Endothelial cell of umbilical vein (primary cell): Measurements from ENCODE around the gene IGFBP7.

Experiments used
- EZH2 ChIP-seq: IDR thresholded peaks from 2 replicates; pipeline ENCODE4 v1.6.1; 2012; ENCODE audit warnings: borderline replicate concordance, low read depth, mild to moderate bottlenecking, moderate library complexity, low read length, inconsistent platforms; ENCODE audit not compliant: severe bottlenecking
- MYC ChIP-seq: IDR thresholded peaks from one replicate; pipeline ENCODE4 v1.6.1; 2011; ENCODE audit warnings: mild to moderate bottlenecking, low read depth, low read length
- POLR2AphosphoS5 ChIP-seq: IDR thresholded peaks from 2 replicates; pipeline ENCODE4 v1.6.1; 2012; ENCODE audit warnings: low read depth, mild to moderate bottlenecking, control low read depth, low read length, moderate library complexity; ENCODE audit not compliant: insufficient read depth
- TF ChIP-seq, protein P1 (sequence below), 2 donors: IDR thresholded peaks; 1 replicate in 1 of 2; 2 replicates in 1 of 2; pipeline ENCODE4 v1.5.1; 2011; ENCODE audit warnings: low read length in 2 of 2, mild to moderate bottlenecking in 2 of 2, moderate library complexity in 2 of 2, control low read depth in 1 of 2, inconsistent platforms in 1 of 2, low read depth in 1 of 2; ENCODE audit not compliant: insufficient read depth in 1 of 2; ENCODE audit errors: extremely low read depth in 1 of 2

DNA sequence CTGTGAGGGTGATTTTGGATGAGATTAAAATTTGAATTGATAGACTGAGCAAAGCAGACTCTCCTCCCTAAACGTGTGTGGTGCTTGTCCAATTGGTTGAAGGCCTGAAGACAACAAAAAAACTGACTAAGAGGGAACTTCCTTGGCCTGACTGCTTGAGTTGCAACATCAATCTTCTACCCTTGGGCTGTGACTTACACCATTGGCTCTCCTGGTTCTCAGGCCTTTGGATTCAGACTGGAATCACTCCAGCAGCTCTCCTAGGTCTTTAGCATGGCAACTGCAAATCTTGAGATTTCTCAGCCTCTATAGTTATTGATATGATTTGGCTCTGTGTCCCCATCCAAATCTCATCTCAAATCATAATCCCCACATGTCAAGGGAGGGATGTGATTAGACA lies 49.7 kb upstream of the IGFBP7 start:
- TF ChIP-seq, protein P1, sequence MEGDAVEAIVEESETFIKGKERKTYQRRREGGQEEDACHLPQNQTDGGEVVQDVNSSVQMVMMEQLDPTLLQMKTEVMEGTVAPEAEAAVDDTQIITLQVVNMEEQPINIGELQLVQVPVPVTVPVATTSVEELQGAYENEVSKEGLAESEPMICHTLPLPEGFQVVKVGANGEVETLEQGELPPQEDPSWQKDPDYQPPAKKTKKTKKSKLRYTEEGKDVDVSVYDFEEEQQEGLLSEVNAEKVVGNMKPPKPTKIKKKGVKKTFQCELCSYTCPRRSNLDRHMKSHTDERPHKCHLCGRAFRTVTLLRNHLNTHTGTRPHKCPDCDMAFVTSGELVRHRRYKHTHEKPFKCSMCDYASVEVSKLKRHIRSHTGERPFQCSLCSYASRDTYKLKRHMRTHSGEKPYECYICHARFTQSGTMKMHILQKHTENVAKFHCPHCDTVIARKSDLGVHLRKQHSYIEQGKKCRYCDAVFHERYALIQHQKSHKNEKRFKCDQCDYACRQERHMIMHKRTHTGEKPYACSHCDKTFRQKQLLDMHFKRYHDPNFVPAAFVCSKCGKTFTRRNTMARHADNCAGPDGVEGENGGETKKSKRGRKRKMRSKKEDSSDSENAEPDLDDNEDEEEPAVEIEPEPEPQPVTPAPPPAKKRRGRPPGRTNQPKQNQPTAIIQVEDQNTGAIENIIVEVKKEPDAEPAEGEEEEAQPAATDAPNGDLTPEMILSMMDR (IDR thresholded peaks at IDR 0.05; ENCODE audit: extremely low read depth in 1 of 2, insufficient read depth in 1 of 2, low read depth in 1 of 2, low read length in 2 of 2) = no peak
- TF ChIP-seq MYC (no peak), POLR2AphosphoS5 (no peak), EZH2 (no peak)
